ENCODE data around the gene HTR3B.
"Not testable (repeated sequence)": the region's sequence is repeated elsewhere in the genome, so short reads cannot be mapped to it uniquely, and the experiment has no call there.

The HTR3B gene, protein sequence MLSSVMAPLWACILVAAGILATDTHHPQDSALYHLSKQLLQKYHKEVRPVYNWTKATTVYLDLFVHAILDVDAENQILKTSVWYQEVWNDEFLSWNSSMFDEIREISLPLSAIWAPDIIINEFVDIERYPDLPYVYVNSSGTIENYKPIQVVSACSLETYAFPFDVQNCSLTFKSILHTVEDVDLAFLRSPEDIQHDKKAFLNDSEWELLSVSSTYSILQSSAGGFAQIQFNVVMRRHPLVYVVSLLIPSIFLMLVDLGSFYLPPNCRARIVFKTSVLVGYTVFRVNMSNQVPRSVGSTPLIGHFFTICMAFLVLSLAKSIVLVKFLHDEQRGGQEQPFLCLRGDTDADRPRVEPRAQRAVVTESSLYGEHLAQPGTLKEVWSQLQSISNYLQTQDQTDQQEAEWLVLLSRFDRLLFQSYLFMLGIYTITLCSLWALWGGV

DNA sequence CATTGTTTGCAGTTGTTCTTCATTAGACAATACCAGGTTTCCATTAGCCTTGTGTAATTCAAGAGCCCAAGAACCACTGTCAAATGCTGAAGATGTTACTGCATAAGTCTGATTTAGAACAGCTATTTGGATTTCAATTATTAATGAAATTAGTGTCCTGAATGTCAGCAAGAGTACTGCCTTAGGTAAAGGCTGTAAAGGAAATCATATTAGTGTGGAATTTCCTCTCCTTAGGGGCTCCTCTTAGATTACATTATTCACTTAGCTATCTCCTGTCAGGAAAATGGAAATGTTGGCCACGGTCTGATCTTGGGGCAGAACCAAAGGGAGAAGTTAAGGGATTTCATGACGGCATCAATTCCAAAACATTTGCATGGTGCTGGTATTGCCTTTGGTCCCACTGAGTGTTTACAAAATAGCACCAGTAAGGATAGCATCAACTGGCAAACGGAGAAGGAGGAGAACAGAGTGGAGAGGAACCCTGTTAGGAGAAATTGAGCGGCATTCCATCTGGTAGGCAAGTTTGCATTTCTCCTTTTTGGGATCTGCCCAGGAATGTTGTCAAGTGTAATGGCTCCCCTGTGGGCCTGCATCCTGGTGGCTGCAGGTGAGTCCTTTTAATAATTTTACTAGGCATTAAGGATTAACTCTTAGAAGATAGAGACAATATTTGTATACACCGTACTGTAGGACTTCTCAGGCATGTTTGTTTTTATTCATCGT, at the start of gene HTR3B:
HTR3B (plus strand) TSS at position 418 of the 723 bp plus-strand sequence; CDS start at position 556, 138 bp downstream.
- no peak for DNase-seq

DNA sequence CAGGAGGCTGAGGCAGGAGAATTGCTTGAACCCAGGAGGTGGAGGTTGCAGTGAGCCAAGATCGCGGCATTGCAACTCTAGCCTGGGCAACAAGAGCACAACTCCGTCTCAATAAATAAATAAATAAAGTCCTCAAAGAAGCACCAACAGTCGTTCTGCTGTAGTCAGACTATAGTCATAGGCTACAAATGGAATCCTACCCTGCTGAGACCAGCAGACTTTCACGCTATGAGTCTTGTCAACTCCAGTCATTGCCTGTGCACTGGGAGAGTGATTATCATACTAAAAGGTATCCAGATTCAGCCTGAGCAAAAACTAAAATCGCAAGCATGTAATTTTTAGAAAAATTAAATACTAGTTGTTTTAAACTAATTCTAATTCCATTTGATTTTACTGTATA, 48.8 kb upstream of the HTR3B start:
- no peak for DNase-seq

DNA sequence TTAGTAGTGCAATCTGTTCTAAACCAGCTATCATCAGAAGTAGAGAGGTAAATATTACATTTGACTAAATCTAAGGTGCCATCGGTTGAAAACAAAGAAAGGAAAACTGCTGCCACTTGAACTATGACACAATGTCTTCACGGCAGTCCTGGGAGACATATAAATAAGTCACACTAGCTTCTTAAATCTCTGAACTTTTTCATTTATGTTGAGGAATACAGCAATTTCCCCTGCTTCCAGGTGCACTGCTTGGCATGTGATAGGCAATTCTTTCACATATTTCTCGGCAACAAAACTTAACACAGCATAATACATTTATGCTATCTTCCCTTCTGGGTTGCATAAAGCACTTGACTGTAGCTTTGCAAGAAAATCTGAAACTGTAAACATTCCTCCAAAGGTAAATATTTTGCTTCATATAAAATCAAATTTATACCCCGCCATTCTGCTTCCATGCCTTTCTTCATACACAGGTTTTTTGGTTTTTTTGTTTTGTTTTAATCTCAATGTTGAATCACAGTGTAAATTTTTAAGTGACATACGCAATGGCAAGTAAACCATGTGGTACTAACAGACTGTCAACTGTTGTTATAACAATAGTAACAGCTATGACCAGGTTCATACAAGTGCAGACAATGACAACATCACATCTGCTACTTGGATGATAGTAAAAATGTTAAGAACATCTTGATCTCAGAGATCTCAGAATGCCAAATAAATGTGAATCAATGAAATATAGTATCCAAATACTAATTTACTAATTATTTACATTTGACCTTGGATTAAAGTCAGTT, 47.4 kb upstream of the HTR3B start:
- DNase-seq, result no peak

DNA sequence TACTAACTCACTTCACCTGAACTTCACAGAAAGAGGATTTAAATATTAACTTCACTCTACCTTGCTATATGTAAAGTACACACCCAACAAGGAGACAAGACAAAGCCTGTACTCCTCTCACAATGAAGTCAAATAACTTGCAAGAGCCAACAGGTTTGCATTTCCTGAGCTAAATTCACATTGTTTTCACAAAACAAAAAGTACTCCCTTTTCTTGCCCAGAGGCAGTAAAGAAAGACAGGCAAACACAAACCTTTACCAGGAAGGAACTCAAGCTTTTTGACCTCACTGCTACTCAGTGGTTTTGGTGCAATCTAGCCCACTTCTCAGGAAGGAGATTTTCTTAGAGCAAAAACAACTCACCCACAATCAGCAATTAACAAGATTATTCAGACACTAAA, 44.9 kb upstream of the HTR3B start:
- no peak for DNase-seq

DNA sequence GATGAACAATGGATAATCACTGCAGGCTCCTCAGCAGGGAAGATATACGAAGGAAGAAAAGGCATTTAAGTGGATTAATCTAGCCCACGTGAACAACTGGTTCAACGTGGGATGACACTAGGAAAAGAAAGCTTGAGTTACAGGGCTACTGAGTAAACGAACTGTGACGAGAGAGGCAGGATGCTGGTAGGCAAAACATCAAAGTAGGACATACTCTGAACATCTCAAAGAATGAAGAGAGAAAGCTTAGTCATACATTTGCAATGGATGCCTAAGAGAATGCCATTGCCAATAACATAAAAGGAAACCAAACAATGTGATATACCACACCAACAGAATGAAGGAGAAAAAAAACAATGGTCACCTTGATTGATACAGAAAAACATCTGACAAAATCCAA, 42.2 kb upstream of the HTR3B start:
- DNase-seq, result peak; percentile 32

DNA sequence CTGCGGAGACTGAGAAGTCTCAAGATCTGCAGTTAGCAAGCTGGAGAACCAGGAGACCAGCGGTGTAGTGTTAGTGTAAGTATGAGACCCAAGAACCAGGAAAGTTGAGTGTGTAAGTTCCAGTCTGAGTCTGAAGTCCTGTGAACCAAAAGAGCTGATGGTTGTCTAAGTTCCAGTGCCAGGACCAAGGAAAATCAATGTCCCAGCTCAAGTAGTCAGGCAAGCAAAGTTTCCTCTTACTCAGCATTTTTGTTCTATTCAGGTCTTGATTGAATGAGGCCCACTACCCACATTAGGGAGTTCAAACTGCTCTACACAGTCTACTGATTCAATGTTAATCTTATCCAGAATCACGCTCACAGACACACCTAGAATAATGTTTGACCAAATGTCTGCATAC, 40.2 kb upstream of the HTR3B start:
- DNase-seq, result no peak

DNA sequence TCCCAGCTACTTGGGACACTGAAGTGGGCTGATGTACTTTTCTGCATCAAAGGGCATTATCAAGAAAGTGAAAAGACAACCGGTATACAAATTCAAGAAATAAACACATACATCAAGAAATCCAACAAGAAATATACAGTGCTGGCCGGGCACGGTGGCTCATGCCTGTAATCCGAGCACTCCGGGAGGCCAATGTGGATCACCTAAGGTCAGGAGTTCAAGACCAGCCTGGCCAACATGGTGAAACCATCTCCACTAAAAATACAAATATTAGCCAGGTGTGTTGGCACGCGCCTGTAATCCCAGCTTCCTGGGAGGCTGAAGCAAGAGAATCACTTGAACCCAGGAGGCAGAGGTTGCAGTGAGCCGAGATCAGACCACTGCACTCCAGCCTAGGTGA, 38.7 kb upstream of the HTR3B start:
- DNase-seq, result no peak

DNA sequence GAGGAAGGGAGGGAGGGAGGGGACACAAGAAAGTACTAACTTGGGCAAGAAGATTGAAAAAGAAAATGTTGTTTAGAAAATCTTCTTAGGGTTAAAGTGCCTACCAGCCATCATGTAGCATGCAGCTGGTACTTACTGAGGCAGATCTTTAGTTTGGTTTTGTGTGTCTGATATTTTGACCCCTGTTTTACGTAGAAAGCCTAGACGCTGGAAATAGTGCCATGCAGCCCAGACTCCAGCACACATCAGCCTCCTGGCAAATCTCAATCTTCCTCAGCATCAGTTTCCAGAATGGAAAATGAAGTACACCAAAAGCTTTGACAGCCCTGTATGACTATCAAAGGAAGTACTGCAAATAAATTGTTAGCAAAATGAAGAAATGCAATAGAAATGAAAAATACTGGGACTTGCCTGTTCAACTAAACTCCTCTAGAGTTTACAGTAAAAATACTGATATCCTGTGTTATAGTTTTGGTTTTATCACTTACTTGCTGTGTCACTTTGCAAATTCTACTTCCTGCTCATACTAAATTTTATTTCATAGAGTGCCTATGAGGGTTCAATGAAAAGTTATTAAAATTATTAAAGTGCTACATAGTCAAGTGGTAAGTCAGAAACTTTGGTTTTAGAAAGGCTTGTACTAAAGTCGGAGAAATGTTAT, 36.6 kb upstream of the HTR3B start:
- DNase-seq, result no peak

DNA sequence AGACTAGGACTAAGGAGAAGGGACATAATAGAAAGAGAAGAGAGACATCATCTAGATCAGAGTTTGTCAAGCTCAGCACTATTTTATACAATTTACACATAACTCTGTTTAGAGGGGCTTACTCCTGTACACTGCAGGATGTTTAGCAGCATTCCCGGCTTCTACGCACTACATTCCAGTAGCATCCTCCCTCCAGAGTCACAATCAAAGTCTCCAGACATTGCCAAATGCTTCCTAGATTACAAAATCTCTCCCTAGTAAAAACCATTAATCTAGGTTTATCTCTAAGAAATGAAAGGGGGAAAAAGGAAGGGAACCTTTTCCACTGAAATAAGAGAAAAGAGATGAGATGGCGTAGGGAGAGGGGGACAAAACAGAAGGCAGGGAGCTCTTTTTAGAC, 33.3 kb upstream of the HTR3B start:
- DNase-seq, result peak; percentile 4

DNA sequence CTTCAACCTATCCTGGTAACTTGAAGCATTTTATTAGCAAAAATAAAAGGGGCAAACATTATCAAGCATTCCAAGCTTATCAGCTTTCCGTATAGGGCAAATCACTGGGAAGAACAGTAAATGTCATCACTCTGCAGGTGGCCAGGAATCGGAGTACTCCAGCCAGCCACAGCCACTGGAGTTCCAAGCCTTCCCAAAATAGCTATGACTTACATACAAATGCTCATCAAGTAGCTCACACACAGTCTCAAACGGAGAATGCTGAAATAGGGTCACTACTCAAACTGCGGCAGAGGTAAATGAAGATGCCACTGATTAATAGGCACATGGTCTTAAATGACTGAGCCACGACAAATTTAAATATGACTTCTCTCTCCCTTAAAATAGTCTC, 31.4 kb upstream of the HTR3B start:
- peak; percentile 19 for DNase-seq

DNA sequence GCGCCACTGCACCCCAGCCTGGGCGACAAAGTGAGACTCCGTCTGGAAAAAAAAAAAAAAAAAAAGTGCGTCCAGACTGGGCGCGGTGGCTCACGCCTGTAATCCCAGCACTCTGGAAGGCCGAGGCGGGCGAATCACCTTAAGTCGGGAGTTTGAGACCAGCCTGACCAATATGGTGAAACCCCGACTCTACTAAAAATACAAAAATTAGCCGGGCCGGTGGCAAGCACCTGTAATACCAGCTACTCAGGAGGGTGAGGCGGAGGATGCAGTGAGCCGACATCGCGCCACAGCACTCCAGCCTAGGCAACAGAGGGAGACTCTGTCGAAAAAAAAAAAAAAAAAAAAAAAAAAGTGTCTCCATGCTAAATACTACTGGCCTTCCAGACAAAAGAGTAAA, 30.5 kb upstream of the HTR3B start:
- no peak for DNase-seq

DNA sequence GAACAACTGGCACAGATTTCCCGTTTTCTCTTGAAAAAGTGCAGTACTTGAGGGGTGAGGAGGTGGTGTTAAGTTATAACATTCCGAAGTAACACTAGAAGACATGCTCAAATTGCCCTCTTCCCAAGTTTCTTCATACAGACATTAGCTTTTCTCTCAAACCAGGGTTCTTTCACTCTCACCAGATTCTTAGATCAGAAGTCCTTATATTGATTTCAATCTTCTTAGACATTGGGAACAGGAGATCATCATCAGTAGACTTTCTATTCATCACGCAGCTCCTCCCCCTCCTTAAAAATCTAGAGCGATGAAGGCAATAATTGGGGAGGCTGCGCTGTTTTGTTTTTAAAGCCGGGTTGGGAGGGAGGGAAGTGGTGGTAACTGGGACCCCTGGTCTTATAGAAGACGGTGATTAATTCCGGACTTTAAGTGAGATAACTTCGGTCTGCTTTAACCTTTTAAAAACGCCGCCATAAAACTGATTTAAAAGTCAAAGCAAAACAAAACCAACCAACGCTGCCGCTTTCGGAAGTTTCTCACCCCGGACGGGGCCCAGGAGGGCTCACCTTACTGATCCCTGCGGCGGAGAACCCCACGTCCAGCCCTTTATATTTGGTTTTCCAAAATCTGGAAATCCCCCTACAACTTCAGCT, 29.9 kb upstream of the HTR3B start:
- peak; percentile 6 for DNase-seq

DNA sequence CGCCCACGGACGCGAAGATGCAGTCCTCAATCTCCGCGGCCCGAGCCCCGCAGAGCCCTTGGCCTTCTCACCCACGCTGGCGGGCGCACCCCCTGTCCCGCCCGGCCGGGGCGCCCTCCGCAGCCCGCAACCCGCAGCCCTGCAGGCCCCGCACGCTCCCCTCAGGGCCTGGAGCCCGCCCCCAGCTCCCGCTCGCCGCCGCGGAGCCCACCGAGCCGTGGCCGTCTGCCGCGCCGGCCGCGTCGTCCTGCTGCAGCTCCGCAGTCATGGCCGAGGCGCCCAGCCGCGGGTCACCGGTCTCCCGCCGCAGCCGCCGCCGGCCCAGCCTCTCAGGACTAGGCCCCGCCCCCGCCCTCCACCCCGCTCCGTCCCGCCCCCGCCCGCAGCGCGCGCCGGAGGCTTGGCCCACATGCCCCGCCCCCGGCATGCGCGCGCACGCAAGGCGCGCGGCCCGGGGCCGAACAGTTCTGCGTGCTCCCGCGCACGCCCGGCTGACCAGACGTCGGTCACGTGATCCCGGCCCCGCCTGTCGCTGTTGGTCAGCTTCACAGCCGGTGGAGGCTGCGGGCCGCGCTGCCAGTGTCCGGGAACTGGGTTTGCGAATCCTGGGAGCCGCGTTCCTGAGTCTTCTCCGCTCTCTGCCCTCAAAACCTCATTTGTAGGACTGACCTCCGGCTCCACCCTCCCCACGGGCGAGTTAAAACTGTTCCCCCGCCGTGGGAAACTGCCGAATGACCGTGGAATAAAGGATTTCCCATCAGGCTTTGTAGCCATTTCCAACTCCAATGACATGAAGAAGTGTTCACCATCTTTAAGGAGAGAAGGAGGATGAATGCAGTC, 29.1 kb upstream of the HTR3B start, which contains the start of gene USP28:
USP28 (minus strand) TSS at position 339 of the 840 bp plus-strand sequence; CDS start at position 268, 71 bp downstream.
- DNase-seq, result peak; percentile 95

DNA sequence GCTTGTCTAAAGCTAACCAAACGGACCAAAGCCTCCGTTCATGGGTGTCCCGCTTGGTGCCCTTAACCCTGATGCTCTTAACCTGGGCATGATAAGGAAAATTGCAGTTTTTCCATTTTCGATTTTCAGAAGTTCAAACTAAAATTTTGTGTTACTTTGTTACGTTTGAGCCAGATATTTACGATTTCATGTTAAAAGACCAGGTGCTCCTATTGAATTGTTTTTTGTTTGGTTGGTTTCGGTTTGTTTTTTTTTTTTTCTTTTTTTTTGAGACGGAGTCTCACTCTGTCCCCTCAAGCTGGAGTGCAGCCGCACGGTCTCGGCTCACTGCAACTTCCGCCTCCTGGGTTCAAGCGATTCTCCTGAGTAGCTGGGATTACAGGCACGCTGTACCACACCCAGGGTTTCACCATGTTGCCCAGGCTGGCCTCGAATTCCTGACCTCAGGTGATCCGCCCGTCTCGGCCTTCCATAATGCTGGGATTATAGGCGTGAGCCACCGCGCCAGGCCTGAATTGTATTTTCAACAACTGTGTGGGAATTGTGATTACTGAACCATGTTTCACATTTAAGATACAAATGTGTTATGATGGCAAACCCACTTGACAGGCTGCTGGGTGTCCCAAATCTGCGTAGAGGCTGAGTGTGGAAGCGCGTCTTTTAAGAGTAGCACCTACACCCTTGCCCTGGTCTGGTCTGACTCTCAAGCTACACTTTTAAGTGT, 28.4 kb upstream of the HTR3B start:
- no peak for DNase-seq

DNA sequence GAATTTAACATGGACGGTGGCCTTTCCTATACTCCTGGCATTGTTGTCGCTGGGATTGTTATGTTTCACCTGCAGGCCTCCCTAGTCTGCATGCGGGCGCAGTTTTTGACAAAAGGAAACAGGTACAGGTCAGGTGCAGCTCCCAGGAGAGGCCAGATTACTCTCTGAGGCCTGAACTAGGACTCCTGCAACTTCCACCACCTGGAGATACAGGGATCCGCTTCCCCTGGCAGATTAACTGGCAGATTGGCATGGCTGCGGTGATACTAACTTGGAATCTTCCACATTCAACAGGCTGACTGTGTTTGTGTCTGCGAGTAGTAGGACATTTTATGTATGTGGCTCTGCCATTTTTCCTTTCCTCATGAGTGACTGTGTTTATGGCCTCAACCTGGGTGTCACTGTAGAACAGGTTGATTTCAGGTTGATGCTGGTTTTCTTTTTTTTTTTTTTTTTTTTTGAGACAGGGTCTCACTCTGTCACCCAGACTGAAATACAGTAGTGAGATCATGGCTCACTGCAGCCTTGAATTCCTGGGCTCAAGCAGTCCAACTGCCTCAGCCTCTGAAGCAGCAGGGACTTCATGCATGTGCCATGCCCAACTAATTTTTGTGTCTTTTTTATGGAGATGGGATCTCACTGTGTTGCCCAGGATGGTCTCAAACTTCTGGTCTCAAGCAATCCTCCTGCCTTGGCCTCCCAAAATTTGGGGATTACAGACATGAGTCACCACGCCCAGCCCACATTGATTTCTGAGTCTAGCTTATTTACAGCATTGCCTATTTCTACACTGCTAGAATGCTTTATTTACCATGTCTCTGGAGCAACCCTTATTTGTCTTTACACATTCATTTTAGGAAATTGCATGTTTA, 27.6 kb upstream of the HTR3B start:
- DNase-seq, result no peak

DNA sequence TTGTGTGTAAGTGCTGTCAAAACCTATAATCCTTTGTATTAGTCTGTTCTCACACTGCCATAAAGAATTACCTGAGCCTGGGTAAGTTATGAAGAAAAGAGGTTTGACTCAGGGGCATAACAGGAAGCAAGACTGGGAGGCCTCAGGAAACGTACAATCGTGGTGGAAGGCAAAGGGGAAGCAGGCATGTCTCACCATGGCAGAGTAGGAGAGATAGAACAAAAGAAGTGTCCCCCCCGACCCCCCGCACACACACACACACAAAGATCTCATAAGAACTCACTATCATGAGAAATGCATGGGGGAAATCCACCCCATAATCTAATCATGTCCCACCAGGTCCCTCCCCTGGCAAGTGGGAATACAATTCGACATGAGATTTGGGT, 26.9 kb upstream of the HTR3B start:
- no peak for DNase-seq

DNA sequence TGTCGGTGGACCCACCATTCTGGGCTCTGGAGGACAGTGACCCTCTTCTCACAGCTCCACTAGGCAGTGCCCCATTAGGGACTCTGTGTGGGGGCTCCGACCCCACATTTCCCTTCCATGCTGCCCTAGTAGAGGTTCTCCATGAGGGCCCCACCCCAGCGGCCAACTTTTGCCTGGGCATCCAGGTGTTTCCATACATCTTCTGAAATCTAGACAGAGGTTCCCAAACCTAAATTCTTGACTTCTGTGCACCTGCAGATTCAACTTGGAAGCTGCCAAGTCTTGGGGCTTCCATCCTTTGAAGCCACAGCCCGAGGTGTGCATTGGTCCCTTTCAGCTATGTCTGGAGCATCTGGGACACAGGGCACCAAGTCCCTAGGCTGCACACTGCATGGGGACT, 25.1 kb upstream of the HTR3B start:
- not testable (repeated sequence) for DNase-seq

DNA sequence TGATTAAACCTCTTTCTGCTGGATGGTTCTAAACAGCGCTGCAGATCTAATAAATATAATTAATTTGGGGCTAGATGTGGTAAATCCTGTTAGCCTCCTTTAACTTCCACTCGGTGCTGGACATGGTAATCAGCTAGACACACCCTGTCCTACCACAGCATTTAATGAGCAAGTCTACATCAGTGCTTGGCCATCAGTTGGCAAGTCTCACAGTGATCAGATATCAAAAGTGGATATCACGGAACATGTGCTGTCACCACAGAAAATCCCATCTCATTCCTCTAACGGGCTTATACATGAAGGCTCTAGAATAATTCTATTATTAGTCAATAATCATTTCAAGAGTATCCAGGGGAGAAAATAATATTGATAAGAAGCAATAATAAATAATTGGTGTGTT, 23.6 kb upstream of the HTR3B start:
- DNase-seq, result no peak

DNA sequence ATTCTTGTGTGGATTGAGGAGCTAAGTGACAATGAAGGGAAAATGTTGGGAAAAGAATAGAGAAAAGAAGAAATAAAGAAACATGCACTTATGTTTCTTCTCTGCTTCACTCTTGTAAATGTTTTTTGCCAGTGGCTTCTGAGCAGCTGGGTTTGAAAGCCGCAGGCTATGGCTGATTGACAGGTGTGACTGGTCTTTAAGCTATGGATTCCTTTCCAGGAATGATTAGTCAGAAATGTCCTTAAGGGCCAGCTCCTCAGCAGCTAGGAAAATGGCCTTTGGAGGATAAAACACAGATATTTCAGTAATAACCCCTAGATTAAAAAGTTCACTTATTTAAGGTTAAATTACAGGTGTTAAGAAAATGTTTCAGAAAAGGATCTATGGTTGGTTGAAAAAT, 22.7 kb upstream of the HTR3B start:
- DNase-seq, result peak; percentile 21

All from fibroblast of upper back skin (primary cell).